ENCODE data around the gene USP24. TPM values are rescaled to one million over a fixed set of nuclear protein-coding genes. Genes with fewer than 3 reads are reported as not detected.
A peak's percentile ranks its signal among the peaks of the same experiment; 100 is the strongest.

USP24 gene
- total and polyA plus RNA-seq, 3 experiments from 2014 or later, result 7.5 to 51.6 (median 51.5) TPM

GRCh38 chr1:55179177-55179835 is 35.9 kb downstream of the USP24 start:
- POLR2A ChIA-PET, result no interaction called here

GRCh38 chr1:55172687-55173086 is 42.5 kb downstream of the USP24 start:
- Histone ChIP-seq H3K4me3 (ENCODE audit: low read length) (no peak overlapping the region), H3K9me3 (ENCODE audit: low read length) (no peaks in the 10 kb centered on the region), H3K36me3 (ENCODE audit: insufficient read depth, low read length) (peaks cover 20% of the 10 kb centered on the region), H3K27ac (ENCODE audit: low read depth, low read length) (no peak overlapping the region), H3K27me3 (ENCODE audit: insufficient read depth, low read length, poor library complexity, severe bottlenecking) (no peaks in the 10 kb centered on the region), H3K4me1 (ENCODE audit: insufficient read depth, low read length) (no peaks in the 10 kb centered on the region)
- H3K9me3 Mint-ChIP-seq, result no peaks in the 10 kb centered on the region
- peaks cover 0 to 68% (median 12%) of the 10 kb centered on the region in 3 donors for H3K36me3 Mint-ChIP-seq
- DNase-seq, result no peak
- no peak overlapping the region for H3K4me3 Mint-ChIP-seq
- H3K27me3 Mint-ChIP-seq, result no peaks in the 10 kb centered on the region
- peaks cover 14 to 40% (median 29%) of the 10 kb centered on the region in 3 donors for H3K4me1 Mint-ChIP-seq
- CTCF ChIA-PET, result no interaction called here
- peak overlapping the region in 2 of 8 donors; percentile 5 to 35 for H3K27ac Mint-ChIP-seq
- POLR2A ChIA-PET, result no interaction called here

More at GRCh38 chr1:55179177-55179835, 35.9 kb downstream of the USP24 start:
- Histone ChIP-seq H3K4me3 (ENCODE audit: low read length) (no peak overlapping the region), H3K27me3 (ENCODE audit: insufficient read depth, low read length, poor library complexity, severe bottlenecking) (no peaks in the 10 kb centered on the region), H3K27ac (ENCODE audit: low read depth, low read length) (no peak overlapping the region), H3K4me1 (ENCODE audit: insufficient read depth, low read length) (peaks cover 7% of the 10 kb centered on the region), H3K36me3 (ENCODE audit: insufficient read depth, low read length) (peaks cover 7% of the 10 kb centered on the region), H3K9me3 (ENCODE audit: low read length) (no peaks in the 10 kb centered on the region)
- Mint-ChIP-seq H3K4me1 (peaks cover 47 to 67% (median 60%) of the 10 kb centered on the region in 3 donors), H3K27me3 (no peaks in the 10 kb centered on the region), H3K9me3 (peaks cover under 1 to 7% (median 4%) of the 10 kb centered on the region in 5 donors), H3K27ac (peak overlapping the region in 6 of 8 donors; percentile 5 to 88 (median 64)), H3K4me3 (peak overlapping the region in 1 of 7 donors; percentile 5), H3K36me3 (peaks cover 7 to 36% (median 11%) of the 10 kb centered on the region in 3 donors)
- CTCF ChIA-PET, result no interaction called here
- DNase-seq, result no peak

- Histone ChIP-seq H3K27ac (ENCODE audit: low read depth, low read length) (no peak overlapping the region), H3K9me3 (ENCODE audit: low read length) (no peaks in the 10 kb centered on the region), H3K4me1 (ENCODE audit: insufficient read depth, low read length) (no peaks in the 10 kb centered on the region), H3K36me3 (ENCODE audit: insufficient read depth, low read length) (peaks cover 24% of the 10 kb centered on the region), H3K27me3 (ENCODE audit: insufficient read depth, low read length, poor library complexity, severe bottlenecking) (no peaks in the 10 kb centered on the region), H3K4me3 (ENCODE audit: low read length) (no peak overlapping the region)
- peak overlapping the region in 1 of 8 donors; percentile 5 for H3K27ac Mint-ChIP-seq
- H3K36me3 Mint-ChIP-seq, result peaks cover 0 to 72% (median 12%) of the 10 kb centered on the region in 3 donors
- H3K27me3 Mint-ChIP-seq, result no peaks in the 10 kb centered on the region
- DNase-seq, result no peak
- no peak overlapping the region for H3K4me3 Mint-ChIP-seq
- no peaks in the 10 kb centered on the region for H3K9me3 Mint-ChIP-seq
- H3K4me1 Mint-ChIP-seq, result peaks cover 15 to 41% (median 30%) of the 10 kb centered on the region in 3 donors
- POLR2A ChIA-PET, result no interaction called here
- CTCF ChIA-PET, result no interaction called here
Observed at GRCh38 chr1:55172272-55172671, 42.9 kb downstream of the USP24 start.

GRCh38 chr1:55171694-55172093 is 43.5 kb downstream of the USP24 start:
- Histone ChIP-seq H3K36me3 (ENCODE audit: insufficient read depth, low read length) (peaks cover 28% of the 10 kb centered on the region), H3K4me1 (ENCODE audit: insufficient read depth, low read length) (no peaks in the 10 kb centered on the region), H3K4me3 (ENCODE audit: low read length) (no peak overlapping the region), H3K27ac (ENCODE audit: low read depth, low read length) (no peak overlapping the region), H3K27me3 (ENCODE audit: insufficient read depth, low read length, poor library complexity, severe bottlenecking) (no peaks in the 10 kb centered on the region), H3K9me3 (ENCODE audit: low read length) (no peaks in the 10 kb centered on the region)
- Mint-ChIP-seq H3K4me1 (peaks cover 15 to 41% (median 29%) of the 10 kb centered on the region in 3 donors), H3K36me3 (peaks cover 0 to 72% (median 12%) of the 10 kb centered on the region in 3 donors), H3K27ac (peak overlapping the region in 5 of 8 donors; percentile 5 to 67 (median 61)), H3K4me3 (no peak overlapping the region), H3K27me3 (no peaks in the 10 kb centered on the region), H3K9me3 (no peaks in the 10 kb centered on the region)
- ChIA-PET POLR2A (no interaction called here), CTCF (no interaction called here)
- DNase-seq, result no peak

- no peaks in the 10 kb centered on the region for H3K27me3 Mint-ChIP-seq
- H3K27me3 ChIP-seq (ENCODE audit: insufficient read depth, low read length, poor library complexity, severe bottlenecking), result no peaks in the 10 kb centered on the region
- POLR2A ChIA-PET, result no interaction called here
- H3K4me1 ChIP-seq (ENCODE audit: insufficient read depth, low read length), result no peaks in the 10 kb centered on the region
- peaks cover 0 to 72% (median 10%) of the 10 kb centered on the region in 3 donors for H3K36me3 Mint-ChIP-seq
- CTCF ChIA-PET, result no interaction called here
- no peaks in the 10 kb centered on the region for H3K9me3 ChIP-seq (ENCODE audit: low read length)
- H3K4me1 Mint-ChIP-seq, result peaks cover 15 to 35% (median 29%) of the 10 kb centered on the region in 3 donors
- H3K27ac ChIP-seq (ENCODE audit: low read depth, low read length), result no peak overlapping the region
- no peak overlapping the region for H3K4me3 ChIP-seq (ENCODE audit: low read length)
- no peak for DNase-seq
- no peaks in the 10 kb centered on the region for H3K9me3 Mint-ChIP-seq
- H3K4me3 Mint-ChIP-seq, result no peak overlapping the region
- H3K27ac Mint-ChIP-seq, result peak overlapping the region in 2 of 8 donors; percentile 0 to 11
- peaks cover 22% of the 10 kb centered on the region for H3K36me3 ChIP-seq (ENCODE audit: insufficient read depth, low read length)
Observed at GRCh38 chr1:55170426-55170825, 44.7 kb downstream of the USP24 start.

- Mint-ChIP-seq H3K27ac (peak overlapping the region in 3 of 8 donors; percentile 35 to 56 (median 42)), H3K4me3 (no peak overlapping the region), H3K9me3 (no peaks in the 10 kb centered on the region), H3K36me3 (peaks cover 0 to 83% (median 14%) of the 10 kb centered on the region in 3 donors), H3K27me3 (no peaks in the 10 kb centered on the region), H3K4me1 (peaks cover 16 to 45% (median 34%) of the 10 kb centered on the region in 3 donors)
- H3K36me3 ChIP-seq (ENCODE audit: insufficient read depth, low read length), result peaks cover 26% of the 10 kb centered on the region
- no peak overlapping the region for H3K27ac ChIP-seq (ENCODE audit: low read depth, low read length)
- no peaks in the 10 kb centered on the region for H3K27me3 ChIP-seq (ENCODE audit: insufficient read depth, low read length, poor library complexity, severe bottlenecking)
- ChIA-PET POLR2A (no interaction called here), CTCF (no interaction called here)
- no peaks in the 10 kb centered on the region for H3K4me1 ChIP-seq (ENCODE audit: insufficient read depth, low read length)
- H3K9me3 ChIP-seq (ENCODE audit: low read length), result no peaks in the 10 kb centered on the region
- DNase-seq, result no peak
- no peak overlapping the region for H3K4me3 ChIP-seq (ENCODE audit: low read length)
Observed at GRCh38 chr1:55169126-55169525, 46.0 kb downstream of the USP24 start.

GRCh38 chr1:55168353-55168752 is 46.8 kb downstream of the USP24 start:
- Histone ChIP-seq H3K27ac (ENCODE audit: low read depth, low read length) (no peak overlapping the region), H3K4me1 (ENCODE audit: insufficient read depth, low read length) (no peaks in the 10 kb centered on the region), H3K36me3 (ENCODE audit: insufficient read depth, low read length) (peaks cover 31% of the 10 kb centered on the region), H3K4me3 (ENCODE audit: low read length) (no peak overlapping the region), H3K9me3 (ENCODE audit: low read length) (no peaks in the 10 kb centered on the region), H3K27me3 (ENCODE audit: insufficient read depth, low read length, poor library complexity, severe bottlenecking) (no peaks in the 10 kb centered on the region)
- Mint-ChIP-seq H3K36me3 (peaks cover 0 to 84% (median 16%) of the 10 kb centered on the region in 3 donors), H3K4me1 (peaks cover 18 to 41% (median 33%) of the 10 kb centered on the region in 3 donors), H3K9me3 (no peaks in the 10 kb centered on the region), H3K27me3 (no peaks in the 10 kb centered on the region), H3K4me3 (no peak overlapping the region), H3K27ac (no peak overlapping the region)
- no peak for DNase-seq
- POLR2A ChIA-PET, result no interaction called here
- CTCF ChIA-PET, result no interaction called here

GRCh38 chr1:55167224-55167871 is 47.8 kb downstream of the USP24 start:
- H3K9me3 ChIP-seq (ENCODE audit: low read length), result no peaks in the 10 kb centered on the region
- H3K36me3 Mint-ChIP-seq, result peaks cover 0 to 85% (median 16%) of the 10 kb centered on the region in 3 donors
- H3K36me3 ChIP-seq (ENCODE audit: insufficient read depth, low read length), result peaks cover 31% of the 10 kb centered on the region
- no peak for DNase-seq
- H3K4me1 Mint-ChIP-seq, result peaks cover 18 to 37% (median 33%) of the 10 kb centered on the region in 3 donors
- ChIA-PET POLR2A (no interaction called here), CTCF (no interaction called here)
- H3K27ac ChIP-seq (ENCODE audit: low read depth, low read length), result no peak overlapping the region
- H3K4me3 Mint-ChIP-seq, result no peak overlapping the region
- no peak overlapping the region for H3K4me3 ChIP-seq (ENCODE audit: low read length)
- H3K27me3 Mint-ChIP-seq, result no peaks in the 10 kb centered on the region
- H3K27ac Mint-ChIP-seq, result peak overlapping the region in 6 of 8 donors; percentile 37 to 73 (median 60)
- H3K27me3 ChIP-seq (ENCODE audit: insufficient read depth, low read length, poor library complexity, severe bottlenecking), result no peaks in the 10 kb centered on the region
- no peaks in the 10 kb centered on the region for H3K4me1 ChIP-seq (ENCODE audit: insufficient read depth, low read length)
- H3K9me3 Mint-ChIP-seq, result no peaks in the 10 kb centered on the region

Measured in CD8-positive, alpha-beta memory T cell (primary cell).